HG02642 (cell line): ENCODE data around the gene FAM107A.

Source experiments
- ATAC-seq: cut with Tn5 transposase; IDR thresholded peaks from one replicate; pipeline ENCODE4 v1.9.1; 2021; ENCODE audit warnings: mild to moderate bottlenecking; ENCODE audit not compliant: unreplicated experiment, poor library complexity

The FAM107A gene

GRCh38 chr3:58521917-58522631 lies 55.1 kb downstream of the FAM107A start:
- no peak for ATAC-seq

- ATAC-seq = no peak
Observed at GRCh38 chr3:58521336-58521670, 55.9 kb downstream of the FAM107A start.

GRCh38 chr3:58520403-58521335 lies 56.5 kb downstream of the FAM107A start:
- ATAC-seq = no peak

- no peak for ATAC-seq
Observed at GRCh38 chr3:58519668-58520402, 57.4 kb downstream of the FAM107A start.

- ATAC-seq = no peak
Observed at GRCh38 chr3:58518291-58518789, 58.9 kb downstream of the FAM107A start.

- ATAC-seq = no peak
Observed at GRCh38 chr3:58514405-58514804, 62.8 kb downstream of the FAM107A start.
